ENCODE results near the gene CIAPIN1. TPM values are rescaled to one million over a fixed set of nuclear protein-coding genes. Genes with fewer than 3 reads are reported as not detected.

Gene CIAPIN1
- total RNA-seq, 1 experiment from 2014 or later, result 82.8 TPM

DNA sequence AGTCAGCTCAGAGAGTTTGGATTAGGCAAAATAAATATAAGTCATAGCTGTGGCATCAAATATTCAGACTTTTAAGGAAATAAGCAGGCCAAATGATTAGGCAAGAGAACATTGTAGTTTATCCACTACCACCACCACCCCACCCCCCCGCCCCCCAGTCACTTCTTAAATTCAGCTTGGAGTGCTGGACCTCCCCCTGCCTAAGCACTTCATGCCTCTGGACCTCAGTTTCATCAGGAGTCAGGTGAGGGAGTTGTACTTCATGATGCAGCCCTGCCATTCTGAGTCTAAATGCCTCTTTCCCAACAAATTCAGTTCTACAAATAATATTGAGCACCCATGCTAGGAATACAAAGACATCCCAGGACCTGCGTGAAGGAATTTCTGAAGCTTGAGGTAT, 17.3 kb upstream of the CIAPIN1 start:
- Histone ChIP-seq H3K9ac (ENCODE audit: extremely low read depth, insufficient read length, low read length) (no peak overlapping the region), H3K23me2 (ENCODE audit: insufficient read length, low read depth, low read length, poor library complexity, severe bottlenecking) (peaks cover 4% of the 10 kb centered on the region), H3K4me1 (ENCODE audit: insufficient read depth, low read length) (no peaks in the 10 kb centered on the region), H2BK120ac (ENCODE audit: low read depth, low read length, poor library complexity, severe bottlenecking) (no peak overlapping the region), H3K14ac (ENCODE audit: insufficient read depth, low read length) (no peak overlapping the region), H2BK5ac (ENCODE audit: insufficient read length, low read length) (no peak overlapping the region), H4K8ac (replicated peaks; ENCODE audit: insufficient read length, low read depth, low read length) (no peak overlapping the region), H3K4ac (ENCODE audit: low read depth, low read length) (no peak overlapping the region), H4K20me1 (ENCODE audit: control insufficient read depth, insufficient read depth, insufficient read length) (no peaks in the 10 kb centered on the region), H3K27me3 (ENCODE audit: insufficient read depth, low read length) (no peaks in the 10 kb centered on the region), H2BK20ac (ENCODE audit: low read depth, low read length, poor library complexity, severe bottlenecking) (no peak overlapping the region), H3K79me1 (ENCODE audit: insufficient read depth, low read depth, low read length, poor library complexity, severe bottlenecking) (no peaks in the 10 kb centered on the region), H4K5ac (ENCODE audit: insufficient read length, low read depth, low read length) (no peak overlapping the region), H2AK5ac (ENCODE audit: insufficient read length, low read length) (no peak overlapping the region), H3K23ac (ENCODE audit: insufficient read length, low read depth, low read length) (no peak overlapping the region), H3K79me2 (ENCODE audit: insufficient read depth, low read length) (peaks cover 7% of the 10 kb centered on the region; the same call in 1 of the 2 replicates), H2AFZ (ENCODE audit: low read length) (no peak overlapping the region), H3K4me2 (ENCODE audit: insufficient read depth, insufficient read length, low read length) (no peak overlapping the region), H3K18ac (ENCODE audit: insufficient read length, low read depth, low read length) (no peak overlapping the region), H3K9me3 (ENCODE audit: control insufficient read depth, low read depth, low read length) (no peaks in the 10 kb centered on the region), H3K56ac (ENCODE audit: insufficient read length, low read depth, low read length) (no peak overlapping the region), H3K27ac (ENCODE audit: insufficient read length, low read depth, low read length) (no peak overlapping the region), H2BK15ac (ENCODE audit: low read depth, low read length) (no peak overlapping the region), H3T11ph (ENCODE audit: low read length) (no peak overlapping the region), H4K91ac (ENCODE audit: insufficient read length, low read depth, low read length) (no peak overlapping the region), H2BK12ac (ENCODE audit: insufficient read length, low read depth, low read length) (no peak overlapping the region)
- H3K36me3 Mint-ChIP-seq (ENCODE audit: insufficient read depth in 1 of 3, low read depth in 3 of 3), result peaks cover 27 to 80% (median 63%) of the 10 kb centered on the region in 3 experiments; a peak in 6 of 7 replicates
- H3K27me3 Mint-ChIP-seq (ENCODE audit: low read depth), result no peaks in the 10 kb centered on the region
- no peaks in the 10 kb centered on the region for H3K9me3 Mint-ChIP-seq
- WGBS (ENCODE audit: extremely low coverage, insufficient read length, low lambda C conversion rate), result no CpG with 5 or more reads among the region's 2 CpGs
- peaks cover 3 to 6% of the 10 kb centered on the region in 2 experiments for H3K4me1 Mint-ChIP-seq
- H3K4me3 Mint-ChIP-seq, result no peak overlapping the region
- H3K27ac Mint-ChIP-seq, result no peak overlapping the region
- DNase-seq, result no peak
- TF ChIP-seq, protein P1, sequence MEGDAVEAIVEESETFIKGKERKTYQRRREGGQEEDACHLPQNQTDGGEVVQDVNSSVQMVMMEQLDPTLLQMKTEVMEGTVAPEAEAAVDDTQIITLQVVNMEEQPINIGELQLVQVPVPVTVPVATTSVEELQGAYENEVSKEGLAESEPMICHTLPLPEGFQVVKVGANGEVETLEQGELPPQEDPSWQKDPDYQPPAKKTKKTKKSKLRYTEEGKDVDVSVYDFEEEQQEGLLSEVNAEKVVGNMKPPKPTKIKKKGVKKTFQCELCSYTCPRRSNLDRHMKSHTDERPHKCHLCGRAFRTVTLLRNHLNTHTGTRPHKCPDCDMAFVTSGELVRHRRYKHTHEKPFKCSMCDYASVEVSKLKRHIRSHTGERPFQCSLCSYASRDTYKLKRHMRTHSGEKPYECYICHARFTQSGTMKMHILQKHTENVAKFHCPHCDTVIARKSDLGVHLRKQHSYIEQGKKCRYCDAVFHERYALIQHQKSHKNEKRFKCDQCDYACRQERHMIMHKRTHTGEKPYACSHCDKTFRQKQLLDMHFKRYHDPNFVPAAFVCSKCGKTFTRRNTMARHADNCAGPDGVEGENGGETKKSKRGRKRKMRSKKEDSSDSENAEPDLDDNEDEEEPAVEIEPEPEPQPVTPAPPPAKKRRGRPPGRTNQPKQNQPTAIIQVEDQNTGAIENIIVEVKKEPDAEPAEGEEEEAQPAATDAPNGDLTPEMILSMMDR (conservative IDR thresholded peaks at IDR 0.05), result no peak

Measured in H9 (cell line).